Sigmoid colon (tissue), 7 donors: ENCODE data around the gene CLTRN. TPM values are rescaled to one million over a fixed set of nuclear protein-coding genes. Genes with fewer than 3 reads are reported as not detected.

Experiments used
- DNase-seq: peaks from one replicate; pipeline ENCODE4 v3.0.0-alpha.2; 2019
- H3K27ac ChIP-seq, 4 donors: fragments of 200-600 bp; sonication (generic); one replicate each; pipeline ENCODE4 v1.5.1; 2016 to 2019; ENCODE audit warnings: mild to moderate bottlenecking in 1 of 4
- H3K27me3 ChIP-seq, 3 donors: fragments of 200-600 bp; sonication (generic); one replicate each; pipeline ENCODE4 v1.5.1; 2019; ENCODE audit warnings: mild to moderate bottlenecking in 1 of 3
- H3K36me3 ChIP-seq, 4 donors: fragments of 200-600 bp; sonication (generic); one replicate each; pipeline ENCODE4 v1.5.1; 2016 to 2019
- H3K4me1 ChIP-seq, 4 donors: fragments of 200-600 bp; sonication (generic); one replicate each; pipeline ENCODE4 v1.5.1; 2017 to 2019
- H3K4me3 ChIP-seq, 4 donors: fragments of 200-600 bp; sonication (generic); one replicate each; pipeline ENCODE4 v1.5.1; 2017 to 2019; ENCODE audit warnings: mild to moderate bottlenecking in 2 of 4, moderate library complexity in 1 of 4
- H3K9me3 ChIP-seq, 4 donors: fragments of 200-600 bp in 3 of 4; sonication (generic) in 3 of 4; one replicate each; pipeline versions ENCODE4 v1.5.1 to v1.6.1; 2013 to 2019
- EP300 ChIP-seq, 4 donors: sonication (generic); formaldehyde crosslinking; IDR thresholded peaks; one replicate each; pipeline ENCODE4 v1.6.1; 2017; ENCODE audit warnings: antibody characterized with exemption in 4 of 4
- POLR2A ChIP-seq, 2 donors: fragments of 450-650 bp; IDR thresholded peaks; one replicate each; pipeline ENCODE4 v1.6.1; 2016; ENCODE audit warnings: antibody characterized with exemption in 2 of 2, mild to moderate bottlenecking in 2 of 2, moderate library complexity in 2 of 2
- POLR2AphosphoS5 ChIP-seq, 4 donors: sonication (generic); formaldehyde crosslinking; IDR thresholded peaks; one replicate each; pipeline ENCODE4 v1.6.1; 2017; ENCODE audit warnings: antibody characterized with exemption in 4 of 4
- WGBS, 2 donors: extraction: QIAGEN DNeasy Blood & Tissue Kit; methylation state at CpG; one replicate each; pipeline ENCODE4 v1.1.7; 2013; 5-methylcytosine and 5-hydroxymethylcytosine counted together
- intact Hi-C: fragments of 100-400 bp; cut with DNase I; formaldehyde crosslinking; loops from one replicate; pipeline ENCODE4 v1.15.1; 2023
- polyA plus RNA-seq, 3 donors: library from polyadenylated mRNA; stranded (reverse); fragments of 200-250 nt; gene quantifications; one replicate each; pipeline ENCODE4 v1.2.3, GENCODE V29; 2013
- total RNA-seq, 4 donors: library from RNA; depleted of rRNA; stranded (reverse); fragments of >200 nt; gene quantifications; one replicate each; pipeline ENCODE4 v1.1.0, GENCODE V29; 2016
- TF ChIP-seq, protein P1 (sequence below), 4 experiments: fragments of 450-650 bp in 3 of 4; fragments of 200-600 bp in 1 of 4; IDR thresholded peaks; one replicate each; pipeline ENCODE4 v1.5.1; 2016 to 2019; ENCODE audit warnings: antibody characterized with exemption in 4 of 4, mild to moderate bottlenecking in 3 of 4, moderate library complexity in 2 of 4
- donor health status: healthy with polysubstance abuse.
- donor health status: Bipolar disorder and iron deficiency.
- donor health status: healthy.

Gene CLTRN
- total and polyA plus RNA-seq, 7 donors: 0.12 to 0.60 (median 0.33) TPM; not detected in 4

DNA sequence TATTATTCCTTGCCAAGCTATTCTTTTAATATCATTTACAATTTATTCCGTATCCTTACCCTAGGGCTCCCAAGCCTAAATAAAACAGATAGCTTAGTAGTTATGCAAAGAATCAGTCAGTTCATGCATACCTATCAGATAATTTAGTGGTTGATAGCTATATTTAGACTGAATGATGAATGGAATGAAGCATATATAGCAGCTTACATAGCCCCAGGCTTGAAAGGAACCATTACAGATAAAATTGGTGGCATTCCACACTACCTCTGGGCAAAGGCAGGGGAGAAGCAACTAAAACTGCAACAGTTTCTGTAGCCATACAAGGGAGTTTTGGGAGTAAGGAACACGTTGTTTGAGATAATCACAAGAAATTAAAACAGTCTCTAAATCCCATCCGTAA lies 66.6 kb downstream of the CLTRN start:
- H3K36me3 ChIP-seq: no peaks in the 10 kb centered on the region
- H3K4me3 ChIP-seq: no peak overlapping the region
- H3K27ac ChIP-seq: no peak overlapping the region
- no peak for DNase-seq
- TF ChIP-seq, protein P1, sequence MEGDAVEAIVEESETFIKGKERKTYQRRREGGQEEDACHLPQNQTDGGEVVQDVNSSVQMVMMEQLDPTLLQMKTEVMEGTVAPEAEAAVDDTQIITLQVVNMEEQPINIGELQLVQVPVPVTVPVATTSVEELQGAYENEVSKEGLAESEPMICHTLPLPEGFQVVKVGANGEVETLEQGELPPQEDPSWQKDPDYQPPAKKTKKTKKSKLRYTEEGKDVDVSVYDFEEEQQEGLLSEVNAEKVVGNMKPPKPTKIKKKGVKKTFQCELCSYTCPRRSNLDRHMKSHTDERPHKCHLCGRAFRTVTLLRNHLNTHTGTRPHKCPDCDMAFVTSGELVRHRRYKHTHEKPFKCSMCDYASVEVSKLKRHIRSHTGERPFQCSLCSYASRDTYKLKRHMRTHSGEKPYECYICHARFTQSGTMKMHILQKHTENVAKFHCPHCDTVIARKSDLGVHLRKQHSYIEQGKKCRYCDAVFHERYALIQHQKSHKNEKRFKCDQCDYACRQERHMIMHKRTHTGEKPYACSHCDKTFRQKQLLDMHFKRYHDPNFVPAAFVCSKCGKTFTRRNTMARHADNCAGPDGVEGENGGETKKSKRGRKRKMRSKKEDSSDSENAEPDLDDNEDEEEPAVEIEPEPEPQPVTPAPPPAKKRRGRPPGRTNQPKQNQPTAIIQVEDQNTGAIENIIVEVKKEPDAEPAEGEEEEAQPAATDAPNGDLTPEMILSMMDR (IDR thresholded peaks at IDR 0.05): no peak
- TF ChIP-seq POLR2A (IDR thresholded peaks at IDR 0.05) (no peak), EP300 (IDR thresholded peaks at IDR 0.05) (no peak), POLR2AphosphoS5 (IDR thresholded peaks at IDR 0.05) (no peak)
- intact Hi-C loops: no loop called here
- 92 to 94% methylated on average over 3 of the region's 3 CpGs for WGBS, 2 donors
- no peaks in the 10 kb centered on the region for H3K4me1 ChIP-seq
- H3K27me3 ChIP-seq: no peaks in the 10 kb centered on the region
- H3K9me3 ChIP-seq: no peaks in the 10 kb centered on the region

DNA sequence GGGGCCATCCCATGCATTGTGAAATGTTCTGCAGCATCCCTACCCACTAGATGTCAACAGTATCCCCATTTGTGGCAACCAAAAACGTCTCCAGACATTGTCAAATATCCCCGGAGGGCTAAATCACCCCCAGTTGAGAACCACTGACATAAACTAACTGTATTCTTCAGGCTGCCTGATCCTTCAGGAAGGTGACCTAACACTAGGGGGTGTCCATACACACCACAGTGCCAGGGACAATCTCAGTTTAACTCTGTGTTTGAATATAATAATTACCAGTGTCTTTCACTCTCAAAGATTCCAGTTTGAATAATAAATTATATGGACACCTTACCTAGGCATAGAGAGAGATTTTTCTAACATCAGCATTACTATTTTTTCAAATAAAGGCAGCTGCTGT lies 70.2 kb downstream of the CLTRN start:
- TF ChIP-seq, protein P1 (IDR thresholded peaks at IDR 0.05): no peak
- TF ChIP-seq EP300 (IDR thresholded peaks at IDR 0.05) (no peak), POLR2AphosphoS5 (IDR thresholded peaks at IDR 0.05) (no peak), POLR2A (IDR thresholded peaks at IDR 0.05) (no peak)
- DNase-seq: no peak
- H3K4me3 ChIP-seq: no peak overlapping the region
- intact Hi-C loops: no loop called here
- H3K9me3 ChIP-seq: no peaks in the 10 kb centered on the region
- H3K27me3 ChIP-seq: no peaks in the 10 kb centered on the region
- H3K27ac ChIP-seq: no peak overlapping the region
- no peaks in the 10 kb centered on the region for H3K4me1 ChIP-seq
- 39 to 49% methylated on average over 2 of the region's 2 CpGs for WGBS, 2 donors
- no peaks in the 10 kb centered on the region for H3K36me3 ChIP-seq

DNA sequence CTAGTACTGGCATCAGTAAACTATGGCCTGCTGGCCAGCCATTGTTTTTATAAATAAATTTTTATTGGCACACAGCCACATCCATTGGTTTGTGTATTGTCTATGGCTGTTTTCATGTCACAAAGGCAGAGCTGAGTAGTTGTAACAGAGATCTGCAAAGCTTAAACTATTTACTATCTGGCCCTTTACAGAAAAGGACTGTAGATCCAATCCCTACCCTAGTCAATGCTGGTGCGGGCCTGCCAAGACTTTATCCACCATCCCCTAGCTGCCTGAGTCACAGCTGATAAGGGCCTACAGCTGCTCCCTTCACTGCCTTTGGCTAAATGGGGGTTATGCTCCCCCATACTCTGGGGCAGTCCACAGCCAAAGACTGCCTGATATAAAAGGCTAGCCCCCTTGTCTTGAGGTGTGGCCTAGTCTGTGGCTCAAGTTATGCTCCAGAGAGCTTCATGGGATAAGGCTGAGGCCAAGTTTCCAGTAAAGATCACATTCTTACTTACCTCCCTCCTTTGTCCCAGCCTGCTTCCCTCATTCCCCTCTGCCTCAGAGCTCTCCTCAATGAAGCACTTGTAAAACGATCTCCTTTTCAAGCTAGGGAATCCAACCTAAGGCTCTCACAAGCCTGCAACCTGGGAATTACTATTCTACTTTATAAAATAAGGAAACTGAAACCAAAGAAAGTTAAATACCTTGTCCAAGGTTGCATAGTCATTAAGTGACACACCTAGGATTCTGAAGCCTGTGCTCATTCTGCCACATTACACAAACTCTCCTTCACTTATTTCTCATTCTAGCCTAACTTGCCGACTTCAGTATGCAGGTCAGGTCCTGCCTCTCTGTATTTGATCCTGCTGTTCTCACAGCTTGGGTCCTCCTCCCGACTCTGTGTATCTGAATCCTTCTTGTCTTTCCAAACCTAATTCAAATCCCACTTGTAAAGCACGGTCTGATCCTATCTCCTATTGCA lies 84.5 kb downstream of the CLTRN start:
- no peaks in the 10 kb centered on the region for H3K4me1 ChIP-seq
- intact Hi-C loops: no loop called here
- H3K27ac ChIP-seq: no peak overlapping the region
- 24 to 53% methylated on average over 5 of the region's 5 CpGs for WGBS, 2 donors
- no peaks in the 10 kb centered on the region for H3K9me3 ChIP-seq
- H3K27me3 ChIP-seq: no peaks in the 10 kb centered on the region
- no peak for TF ChIP-seq POLR2AphosphoS5 (IDR thresholded peaks at IDR 0.05)
- TF ChIP-seq POLR2A (IDR thresholded peaks at IDR 0.05): no peak
- TF ChIP-seq EP300 (IDR thresholded peaks at IDR 0.05): no peak
- no peaks in the 10 kb centered on the region for H3K36me3 ChIP-seq
- no peak overlapping the region for H3K4me3 ChIP-seq
- DNase-seq: no peak

Other genes starting within 250 kb of the CLTRN start
- 10 to 100 TPM in 3 of 4 donors, 1 to 10 TPM in 1; 4.5 to 22.1 (median 15.8) TPM for gene PIR, start 171.5 kb downstream of the CLTRN start, total RNA-seq
- gene PIR, start 171.5 kb downstream of the CLTRN start, polyA plus RNA-seq: 10 to 100 TPM in 2 of 3 donors, 1 to 10 TPM in 1; 6.0 to 11.6 (median 11.4) TPM
- gene BMX, start 164.0 kb downstream of the CLTRN start, total RNA-seq: 1 to 10 TPM in 3 of 4 donors, under 1 TPM in 1; 0.68 to 3.0 (median 2.1) TPM
- gene BMX, start 164.0 kb downstream of the CLTRN start, polyA plus RNA-seq: 1 to 10 TPM; 1.4 to 4.8 (median 2.9) TPM
- 1 to 10 TPM in 1 of 4 donors, under 1 TPM in 1, not detected in 2; 0.33 to 2.1 TPM for gene ACE2, start 63.8 kb downstream of the CLTRN start, total RNA-seq
- gene ACE2, start 63.8 kb downstream of the CLTRN start, polyA plus RNA-seq: 10 to 100 TPM in 1 of 3 donors, 1 to 10 TPM in 2; 4.2 to 12.8 (median 4.6) TPM
- 1 to 10 TPM; 3.9 to 8.6 (median 7.1) TPM for gene CA5B, start 73.5 kb upstream of the CLTRN start, total RNA-seq
- gene CA5B, start 73.5 kb upstream of the CLTRN start, polyA plus RNA-seq: 1 to 10 TPM in 2 of 3 donors, under 1 TPM in 1; 0.46 to 3.4 (median 1.8) TPM
- gene ZRSR2, start 125.7 kb upstream of the CLTRN start, total RNA-seq: 10 to 100 TPM in 2 of 4 donors, 1 to 10 TPM in 2; 6.8 to 13.8 (median 11.8) TPM
- gene ZRSR2, start 125.7 kb upstream of the CLTRN start, polyA plus RNA-seq: 10 to 100 TPM in 2 of 3 donors, 1 to 10 TPM in 1; 8.6 to 15.6 (median 12.6) TPM
- 100 to 1,000 TPM in 1 of 4 donors, 10 to 100 TPM in 3; 71.6 to 156 (median 93.5) TPM for gene AP1S2, start 190.0 kb upstream of the CLTRN start, total RNA-seq
- 10 to 100 TPM; 19.1 to 21.0 (median 20.8) TPM for gene AP1S2, start 190.0 kb upstream of the CLTRN start, polyA plus RNA-seq